ENCODE results near the gene NR3C2.

NR3C2 gene

DNA sequence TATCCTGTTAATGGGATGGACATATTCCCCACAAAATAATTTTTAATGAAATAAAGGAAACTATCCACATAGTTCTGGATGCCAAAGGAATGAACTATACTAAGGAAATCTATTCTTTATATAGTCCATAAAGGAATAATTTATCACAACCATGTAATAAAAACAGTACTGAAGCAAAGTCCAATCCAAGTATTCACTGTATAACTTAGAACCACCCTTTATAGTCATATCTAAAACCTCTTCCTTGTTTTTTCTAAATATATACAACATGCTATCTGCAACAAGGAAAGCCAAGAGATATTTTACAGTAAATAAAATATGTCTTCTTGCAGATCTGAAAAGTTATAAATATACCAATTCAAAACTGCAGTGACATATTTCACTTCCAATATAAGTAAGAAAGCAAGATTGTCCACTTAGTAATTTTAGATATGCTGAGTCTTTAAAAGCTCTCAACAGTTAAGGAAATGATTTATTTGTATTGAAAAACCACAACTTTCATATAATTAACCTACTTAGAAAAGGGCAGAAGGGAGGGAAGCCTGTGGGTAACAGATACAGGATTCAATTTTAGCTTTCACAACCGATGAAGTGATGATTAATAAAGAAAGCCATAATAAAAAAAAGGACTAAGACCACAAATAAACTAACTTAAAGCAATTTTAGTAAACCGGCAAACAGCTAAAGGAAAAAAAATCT lies 8.0 kb downstream of the NR3C2 start:
- DNase-seq (ENCODE audit: low spot score), result no peak

DNA sequence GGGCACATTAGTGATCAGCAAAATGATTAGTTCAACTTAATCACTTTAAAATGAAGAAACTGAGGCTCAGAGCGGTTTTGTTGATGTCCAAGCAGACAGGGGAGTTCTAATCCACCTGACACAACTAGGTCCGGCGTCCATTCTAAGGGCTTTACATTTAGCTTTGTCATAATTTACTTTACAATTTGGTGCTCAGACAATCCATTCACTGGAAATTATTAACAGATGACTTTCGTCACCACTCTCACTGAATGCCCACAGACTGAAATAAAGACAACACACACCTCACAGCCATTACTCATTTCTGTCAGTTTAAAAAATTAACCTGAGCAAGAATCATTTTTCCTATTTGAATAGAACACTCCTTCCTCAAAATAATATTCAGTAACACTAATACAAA lies 10.8 kb downstream of the NR3C2 start:
- DNase-seq (ENCODE audit: low spot score), result no peak

DNA sequence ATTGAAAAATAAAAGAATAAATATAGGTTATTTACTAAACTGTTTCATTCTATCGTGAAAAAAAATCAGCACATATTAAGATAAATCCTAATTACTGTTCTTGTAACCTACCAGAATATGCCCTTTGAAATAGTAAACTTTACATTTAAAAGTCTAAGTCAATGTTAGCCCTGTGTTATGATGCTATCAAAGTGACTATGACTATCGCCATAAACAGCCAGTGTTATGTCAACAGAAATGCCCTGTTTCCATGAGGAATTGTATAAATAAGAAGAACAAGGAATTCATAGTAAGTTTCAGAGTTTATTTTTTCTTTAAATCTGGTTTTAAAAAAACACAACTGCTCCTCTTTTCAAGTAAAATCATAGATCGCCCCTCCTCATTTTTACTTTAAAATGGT lies 11.4 kb downstream of the NR3C2 start:
- no peak for DNase-seq (ENCODE audit: low spot score)

DNA sequence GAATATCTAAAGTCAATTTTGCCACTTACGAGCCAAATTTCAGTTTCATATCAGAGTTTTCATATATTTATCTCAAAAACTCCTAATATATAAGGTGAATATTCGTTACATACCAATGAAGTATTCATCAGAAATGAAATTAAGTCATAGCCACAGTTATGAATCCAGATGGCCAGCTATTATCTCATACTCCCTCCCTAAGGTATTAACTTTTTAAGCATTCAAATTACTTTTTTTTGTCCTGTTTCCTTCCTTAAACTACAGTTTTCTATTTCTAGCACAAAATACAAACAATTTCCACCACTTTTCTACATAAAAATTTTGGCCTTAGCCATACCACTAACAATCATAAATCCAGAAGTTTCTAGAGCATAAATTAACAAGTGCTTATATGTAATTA lies 13.0 kb downstream of the NR3C2 start:
- no peak for DNase-seq (ENCODE audit: low spot score)

DNA sequence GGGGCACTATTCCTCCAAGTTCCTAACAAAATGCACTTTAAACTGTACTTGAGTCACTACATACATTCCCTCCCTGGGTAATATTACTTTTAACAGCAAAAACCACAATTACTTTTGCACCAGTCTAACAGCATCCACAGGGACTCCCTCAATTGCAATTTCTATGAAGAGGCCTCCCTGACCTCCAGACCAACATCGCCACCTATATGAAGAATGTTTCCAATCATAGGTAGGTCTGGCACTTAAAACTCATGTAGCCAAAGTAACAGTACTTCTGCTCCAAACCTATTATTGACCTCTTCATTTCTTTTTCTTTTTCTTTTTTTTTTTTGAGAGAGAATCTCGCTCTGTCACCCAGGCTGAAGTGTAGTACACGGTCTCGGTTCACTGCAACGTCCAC lies 15.6 kb downstream of the NR3C2 start:
- no peak for DNase-seq (ENCODE audit: low spot score)

DNA sequence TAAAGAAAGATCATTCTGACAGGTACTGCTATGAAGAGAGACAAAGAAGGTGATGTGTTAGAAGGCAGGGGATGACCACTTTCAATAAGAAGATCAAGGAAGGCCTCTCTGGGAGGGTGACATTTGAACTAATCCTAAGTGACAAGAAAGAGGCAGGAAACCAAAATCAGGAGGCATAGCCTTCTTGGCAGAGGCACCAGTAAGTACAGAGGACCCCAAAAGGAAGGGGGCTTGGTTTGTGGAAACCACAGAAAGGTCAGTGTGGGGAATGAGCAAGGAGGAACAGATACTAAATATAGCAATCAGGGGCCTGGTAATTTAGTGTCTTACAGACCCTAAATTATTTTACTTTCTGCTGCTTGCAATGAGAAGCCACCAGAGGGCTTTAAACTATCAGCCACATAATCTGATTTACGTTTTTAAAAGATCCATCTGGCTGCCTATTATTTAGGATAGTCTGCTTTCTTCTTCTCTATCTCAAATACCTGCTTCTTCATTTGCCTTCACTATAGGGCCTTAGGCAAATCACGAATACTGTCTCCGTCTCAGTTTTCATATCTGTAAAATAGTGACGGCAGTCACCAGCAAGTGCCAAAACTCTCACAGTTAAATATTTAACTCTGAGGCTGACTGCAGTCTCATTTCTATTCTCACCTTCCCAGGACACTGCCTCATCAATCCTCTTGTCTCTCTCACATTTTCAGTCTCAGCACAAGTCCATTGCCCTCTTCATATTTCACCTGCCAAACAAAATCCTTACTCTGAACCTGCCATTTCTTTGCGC lies 16.7 kb downstream of the NR3C2 start:
- DNase-seq (ENCODE audit: low spot score), result no peak

DNA sequence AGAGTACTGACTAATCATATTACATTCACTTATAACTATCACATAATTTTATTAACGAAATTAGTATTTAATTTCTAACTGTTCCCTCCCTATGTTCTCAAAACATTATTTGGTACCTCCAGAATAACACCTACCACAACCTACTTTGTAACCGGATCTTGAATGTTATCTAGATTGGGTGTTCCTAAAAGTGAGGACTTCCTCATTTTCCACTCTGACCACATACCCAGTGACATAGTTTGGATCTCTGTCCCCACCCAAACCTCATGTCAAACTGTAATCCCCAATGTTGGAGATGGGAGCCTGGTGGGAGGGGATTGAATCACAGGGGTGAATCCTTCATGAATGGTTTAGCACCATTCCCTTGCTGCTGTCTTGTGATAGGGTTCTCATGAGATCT lies 21.8 kb downstream of the NR3C2 start:
- DNase-seq (ENCODE audit: low spot score), result no peak

DNA sequence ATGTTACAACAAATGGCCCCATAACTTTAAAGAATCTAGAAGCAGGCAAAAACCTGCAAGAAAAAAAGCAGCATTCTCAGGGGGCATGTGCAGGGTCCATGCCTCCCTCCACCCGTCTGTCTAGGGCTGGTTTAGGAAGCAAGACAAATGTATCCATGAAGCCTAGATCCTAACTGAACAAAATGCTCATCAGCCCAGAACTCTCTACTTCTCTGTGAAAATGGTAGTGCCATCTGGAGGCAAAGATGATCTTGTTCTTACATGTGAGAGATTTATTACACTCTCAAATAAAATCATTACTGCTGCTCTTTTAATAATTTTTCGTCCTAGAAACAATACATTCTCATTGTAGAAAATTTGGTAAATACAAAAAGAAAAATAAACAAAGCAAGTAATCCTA lies 26.7 kb downstream of the NR3C2 start:
- no peak for DNase-seq (ENCODE audit: low spot score)

DNA sequence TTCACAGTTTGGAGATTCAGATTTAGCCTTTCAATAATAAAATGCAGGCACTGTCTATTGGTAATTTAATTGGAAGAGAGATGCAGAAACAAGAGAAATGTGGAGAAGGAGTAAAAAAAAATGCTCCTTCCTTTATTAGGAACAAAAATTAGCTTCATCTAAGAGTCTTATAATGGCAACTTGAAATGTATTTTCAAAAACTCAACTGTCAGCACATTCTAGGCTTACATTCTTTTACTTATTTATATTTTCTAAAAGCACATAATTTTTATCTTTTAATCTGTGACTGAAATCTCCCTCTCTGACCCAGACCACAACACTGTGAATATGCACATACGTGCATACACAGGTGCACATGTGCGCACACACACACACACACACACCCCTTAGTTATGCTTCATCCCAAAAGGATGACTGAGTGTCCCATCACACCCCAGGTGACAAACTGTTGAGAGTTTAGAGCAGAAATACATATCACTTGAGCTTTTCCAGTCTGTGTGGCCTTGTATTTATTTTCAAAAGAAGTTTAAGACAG lies 29.7 kb downstream of the NR3C2 start:
- no peak for DNase-seq (ENCODE audit: low spot score)

DNA sequence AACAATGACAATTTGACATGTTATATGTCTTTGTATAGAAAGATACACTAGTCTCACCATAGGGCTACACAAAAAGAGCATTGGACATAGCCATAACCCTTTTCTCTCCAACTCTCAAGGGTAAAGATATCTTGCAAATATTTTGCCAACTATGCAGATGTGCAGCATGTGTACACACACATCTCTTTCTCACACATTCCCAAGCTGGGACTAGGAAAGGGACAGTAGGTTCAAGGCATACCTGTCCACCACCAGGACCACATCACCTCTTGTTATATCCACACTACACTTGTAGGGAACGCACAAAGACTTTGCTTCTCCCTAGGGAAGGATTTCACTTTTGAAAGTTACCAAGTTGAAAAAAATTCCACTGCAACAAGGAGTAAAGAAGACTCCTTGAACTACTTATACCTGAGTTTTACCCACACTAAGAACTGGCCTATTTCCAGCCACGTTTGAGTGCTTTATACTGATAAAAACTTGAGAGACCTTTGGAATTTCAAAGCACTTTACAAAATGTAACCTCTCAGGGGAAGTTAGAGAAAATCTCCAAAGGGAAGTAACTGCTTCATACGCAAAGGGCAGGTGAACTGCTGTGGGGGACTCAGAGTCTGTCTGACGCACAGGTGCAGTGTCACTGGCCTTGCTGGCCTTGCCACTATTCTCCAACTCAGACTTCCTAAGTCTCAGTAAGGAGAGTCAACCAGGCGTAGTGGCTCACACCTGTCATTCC lies 36.9 kb downstream of the NR3C2 start:
- no peak for DNase-seq (ENCODE audit: low spot score)

DNA sequence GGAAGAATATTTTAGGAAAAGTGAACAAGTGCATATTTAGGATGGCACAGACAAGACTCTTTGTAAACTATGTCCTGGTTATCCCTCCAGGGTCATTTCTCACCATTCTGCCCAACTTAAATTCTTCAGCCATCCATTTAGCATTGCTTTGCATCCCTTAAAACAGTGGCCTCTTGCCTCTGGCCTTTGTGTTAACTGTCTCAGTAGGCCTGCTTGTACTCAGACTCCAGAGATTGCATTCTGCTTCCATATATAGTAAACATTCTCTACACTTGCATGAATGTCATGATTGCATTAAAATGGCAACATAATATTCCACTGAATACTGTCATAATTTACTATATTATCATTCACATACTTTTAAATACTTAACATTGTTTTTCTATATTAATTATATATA lies 43.2 kb downstream of the NR3C2 start:
- DNase-seq (ENCODE audit: low spot score), result no peak

DNA sequence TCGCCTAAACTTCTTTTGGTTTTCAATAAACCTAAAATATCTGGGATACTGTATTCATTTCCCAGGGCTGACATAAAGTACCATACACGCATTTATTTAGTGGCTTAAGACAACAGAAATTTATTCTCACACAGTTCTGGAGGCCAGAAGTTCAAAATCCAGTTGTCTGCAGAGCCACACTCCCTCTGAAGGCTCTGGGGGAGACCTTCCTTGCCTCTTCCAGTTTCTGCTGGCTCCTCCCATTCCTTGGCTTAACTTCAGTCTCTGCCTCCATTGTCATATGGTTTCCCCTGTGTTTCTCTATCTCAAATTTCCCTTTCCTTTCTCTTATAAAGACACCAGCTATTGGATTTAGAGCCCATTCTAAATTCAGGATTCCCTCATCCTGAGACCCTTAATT lies 44.4 kb downstream of the NR3C2 start:
- DNase-seq (ENCODE audit: low spot score), result no peak

DNA sequence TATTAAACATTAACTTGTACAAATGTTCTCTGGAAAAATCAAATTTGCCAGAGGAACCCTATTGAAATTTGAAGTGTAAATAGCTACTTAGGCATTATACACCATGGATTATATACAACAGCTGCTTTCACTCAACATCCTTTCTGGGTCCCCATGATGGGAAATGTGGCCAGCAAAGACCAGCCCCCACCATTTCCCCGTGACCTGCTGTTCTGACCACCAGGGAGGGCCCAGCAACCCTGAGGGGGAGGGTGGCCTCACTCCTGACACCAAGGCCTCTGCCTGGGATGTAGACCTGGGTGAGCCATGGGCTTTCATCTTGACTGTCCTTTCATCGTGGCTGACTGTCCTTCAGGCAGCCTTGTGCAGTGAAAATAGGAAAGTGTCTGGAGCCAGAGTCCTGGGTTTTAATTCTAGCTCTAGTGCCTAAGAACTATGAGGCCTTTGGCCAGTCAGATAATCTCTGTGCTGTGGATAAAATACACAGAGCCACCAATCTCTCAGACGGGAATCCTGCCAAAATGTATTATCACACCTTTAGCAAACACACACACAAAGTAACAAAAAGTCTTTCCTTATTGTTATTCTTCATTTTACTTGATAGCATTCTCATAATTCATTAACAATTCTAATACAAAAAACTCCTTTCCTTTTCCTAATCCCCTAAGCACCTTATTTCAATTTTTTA lies 45.1 kb downstream of the NR3C2 start:
- no peak for DNase-seq (ENCODE audit: low spot score)

DNA sequence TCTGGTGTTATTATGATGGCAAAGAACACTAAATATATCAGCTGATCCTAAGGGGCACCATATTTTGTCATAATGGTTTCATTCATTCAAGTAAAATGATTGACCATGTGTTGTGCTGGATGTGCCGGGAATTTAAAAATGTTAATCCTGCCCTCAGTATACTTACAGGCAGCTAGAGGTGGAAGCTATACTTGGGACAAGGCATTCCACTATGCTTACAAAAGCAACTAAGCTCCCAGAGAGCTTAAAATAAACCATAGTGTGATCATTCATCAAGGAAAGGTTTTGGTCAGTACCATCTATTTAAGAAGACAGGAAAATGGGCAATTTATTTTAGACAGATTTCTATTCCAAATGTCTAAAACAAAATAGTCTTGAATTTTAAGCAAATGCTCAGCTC lies 46.4 kb downstream of the NR3C2 start:
- DNase-seq (ENCODE audit: low spot score), result no peak

DNA sequence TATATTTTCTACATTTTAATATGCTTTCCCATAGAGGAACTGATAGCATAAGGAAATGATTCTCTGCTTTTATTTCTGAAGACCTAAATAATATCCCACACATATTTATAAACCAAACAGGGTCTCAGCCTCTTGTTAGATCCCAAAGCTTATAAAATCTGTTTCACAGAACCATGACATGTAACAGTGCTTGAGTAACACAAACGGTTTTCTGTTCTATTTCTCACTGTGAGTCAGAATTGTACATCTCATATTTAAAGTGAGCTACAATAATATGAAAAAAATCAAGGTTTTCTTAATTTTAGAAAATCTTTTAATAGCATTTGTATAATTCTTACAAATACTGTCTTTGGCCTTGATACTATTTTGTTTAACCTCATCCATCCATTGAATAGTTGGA lies 51.2 kb downstream of the NR3C2 start:
- DNase-seq (ENCODE audit: low spot score), result no peak

DNA sequence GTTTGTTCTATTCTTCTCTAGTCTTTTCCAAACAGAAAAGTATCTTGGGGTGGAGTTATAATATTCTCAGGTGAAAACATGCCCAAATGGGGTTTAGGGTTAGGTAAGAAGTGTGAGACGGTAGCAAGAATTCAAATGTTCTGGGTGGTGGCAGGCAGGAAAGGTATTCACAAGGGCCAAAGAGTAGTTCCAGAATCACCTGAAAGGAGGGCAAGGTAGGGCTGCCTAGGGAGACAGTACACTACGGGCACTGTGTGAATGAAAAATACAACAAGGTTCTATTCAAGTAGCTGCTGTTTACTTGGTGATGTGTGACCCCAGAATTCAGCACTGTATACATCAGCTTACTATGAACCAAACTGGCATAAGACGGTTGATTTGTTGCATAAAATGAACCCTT lies 51.9 kb downstream of the NR3C2 start:
- DNase-seq (ENCODE audit: low spot score), result no peak

DNA sequence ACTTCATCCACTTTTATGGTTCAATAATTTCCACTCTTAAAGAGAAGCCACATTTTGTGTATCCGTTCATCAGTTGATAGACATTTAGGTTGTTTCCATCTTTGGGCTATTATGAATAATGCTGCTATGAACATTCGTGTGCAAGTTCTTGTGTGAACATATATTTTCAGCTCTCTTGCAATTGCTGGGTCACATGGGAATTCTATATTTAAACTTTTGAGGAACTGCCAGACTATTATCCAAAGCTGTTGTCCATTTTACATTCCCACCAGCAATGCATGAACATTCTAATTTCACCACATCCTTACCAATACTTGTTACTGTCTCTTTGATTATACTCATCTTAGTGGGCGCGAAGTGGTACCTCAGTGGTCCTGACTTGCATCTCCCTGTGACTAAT lies 61.9 kb downstream of the NR3C2 start:
- no peak for DNase-seq (ENCODE audit: low spot score)

DNA sequence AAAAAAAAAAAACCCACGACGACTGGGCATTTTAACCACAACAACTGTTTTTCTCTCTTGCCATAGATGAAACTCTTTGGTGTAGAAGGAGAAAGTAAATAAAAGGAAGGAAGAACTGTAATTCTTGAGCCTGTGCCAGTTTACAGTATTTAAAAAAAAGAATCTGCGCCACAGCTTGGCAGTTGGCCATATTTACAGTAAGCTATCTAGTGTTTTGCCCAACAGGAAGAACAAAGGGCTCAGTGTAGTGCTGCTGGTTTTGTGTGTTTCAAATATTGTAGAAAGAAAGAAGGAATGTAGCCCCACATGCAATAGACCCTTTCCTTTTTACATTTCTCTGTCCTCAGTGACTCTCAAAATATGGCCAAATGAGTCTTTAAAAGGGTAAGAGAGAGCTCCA lies 66.1 kb downstream of the NR3C2 start:
- no peak for DNase-seq (ENCODE audit: low spot score)

DNA sequence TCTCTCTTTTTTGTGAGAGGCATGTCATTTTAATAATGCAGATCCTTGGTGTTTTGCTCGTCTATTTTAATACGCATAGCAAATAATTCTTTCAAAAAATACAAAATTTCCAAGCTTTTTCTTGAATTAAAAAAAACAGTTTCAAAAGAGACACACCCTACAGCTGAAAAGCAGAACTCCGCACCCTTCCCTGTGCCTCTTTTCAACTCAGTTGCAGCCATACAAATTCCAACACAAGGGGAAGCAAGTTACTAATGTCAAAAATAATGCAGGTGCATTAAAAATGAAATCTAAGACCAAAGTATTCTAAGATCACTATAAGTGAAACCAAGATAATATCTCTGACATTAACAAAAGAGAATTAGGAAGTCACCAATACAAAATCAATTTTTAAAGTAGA lies 66.6 kb downstream of the NR3C2 start:
- no peak for DNase-seq (ENCODE audit: low spot score)

DNA sequence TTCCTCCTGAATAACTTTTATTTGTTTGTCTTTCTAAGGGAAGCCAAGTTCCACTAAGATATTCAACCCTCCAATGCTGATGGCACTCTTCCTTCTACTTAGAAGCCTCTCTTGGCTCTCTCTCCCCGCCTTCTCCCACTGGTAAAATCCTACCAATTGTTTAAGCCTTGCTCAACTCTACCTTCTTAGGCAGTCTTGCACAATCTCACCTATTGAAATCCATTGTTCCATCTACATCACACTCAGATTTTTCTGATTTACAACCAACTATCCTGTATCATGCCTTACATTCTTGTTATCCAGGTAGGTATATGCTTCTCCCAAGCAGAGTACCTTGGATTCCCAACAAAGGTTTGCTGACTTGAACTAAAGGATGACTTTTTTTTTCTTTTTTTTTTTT lies 69.1 kb downstream of the NR3C2 start:
- no peak for DNase-seq (ENCODE audit: low spot score)

DNA sequence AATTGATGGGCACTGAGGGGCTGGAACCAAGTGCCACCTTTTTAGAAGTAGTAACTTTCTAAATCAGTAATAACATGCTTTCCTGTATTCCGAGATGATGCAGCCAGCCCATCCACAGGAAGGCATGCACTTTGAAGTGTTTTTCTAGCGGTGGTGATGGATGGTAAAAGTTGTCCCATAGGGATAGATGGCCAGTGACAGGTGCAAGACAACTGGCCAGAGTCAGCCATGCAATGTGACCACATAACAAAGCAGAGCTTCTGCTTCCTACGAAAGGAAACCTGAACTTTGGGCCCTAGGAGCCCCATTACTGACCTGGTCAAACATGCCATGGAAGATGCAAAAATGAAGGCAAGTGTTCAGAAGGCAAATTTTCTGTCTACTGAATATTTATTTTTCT lies 72.3 kb downstream of the NR3C2 start:
- no peak for DNase-seq (ENCODE audit: low spot score)

DNA sequence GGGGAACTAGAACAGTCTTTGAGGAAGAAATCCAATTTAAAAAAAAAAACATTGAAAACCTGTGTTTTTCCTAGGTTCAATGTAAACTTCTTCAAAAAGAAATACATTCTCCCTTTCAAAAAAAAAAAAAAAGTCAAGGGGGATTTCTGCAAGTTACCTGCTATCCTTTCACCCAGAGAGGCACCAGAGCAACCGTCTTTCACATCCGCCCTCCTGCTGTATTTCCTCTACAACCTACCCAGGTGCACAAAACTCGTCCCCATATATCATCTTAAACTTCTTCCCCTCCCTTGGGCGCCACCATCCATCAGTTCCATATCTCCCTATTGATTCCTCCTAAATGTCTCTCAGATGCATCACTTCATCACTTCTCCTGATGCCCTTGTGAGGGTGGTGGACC lies 74.5 kb downstream of the NR3C2 start:
- no peak for DNase-seq (ENCODE audit: low spot score)

All from HuH-7.5 (cell line).